ENCODE measurements around the gene COQ8B. TPM values are rescaled to one million over a fixed set of nuclear protein-coding genes. Genes with fewer than 3 reads are reported as not detected.

COQ8B gene
- total and polyA plus RNA-seq, 11 donors, result 18.2 to 49.7 (median 27.8) TPM

DNA sequence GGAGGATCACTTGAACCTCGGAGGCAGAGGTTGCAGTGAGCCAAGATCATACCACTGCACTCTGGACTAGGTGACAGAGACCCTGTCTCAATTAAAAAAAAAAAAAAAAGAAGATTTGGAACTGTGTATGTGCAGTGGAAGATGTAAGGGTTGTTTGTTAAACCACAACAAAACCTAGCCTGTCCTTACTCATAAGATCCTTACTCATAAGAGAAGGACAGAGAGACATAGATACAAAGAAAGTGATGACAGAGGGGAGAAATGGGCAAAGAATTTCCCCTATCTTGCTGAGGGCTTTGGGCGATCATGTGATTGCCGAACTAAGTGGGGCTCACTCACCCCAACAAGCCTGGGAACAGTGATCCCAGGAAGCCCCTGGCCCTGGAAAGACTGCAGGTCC, 8.2 kb upstream of the COQ8B start:
- WGBS, 4 donors, result 93 to 96% (median 95%) methylated on average over 3 of the region's 3 CpGs
- peaks cover 4 to 70% (median 63%) of the 10 kb centered on the region in 9 donors for H3K36me3 ChIP-seq
- intact Hi-C loops (cut with DNase I), result no loop called here
- H3K4me3 ChIP-seq, result no peak overlapping the region
- ATAC-seq (no peak), DNase-seq (peak in 1 of 5 donors; percentile 26)
- no peak for TF ChIP-seq POLR2A (IDR thresholded peaks at IDR 0.05)
- no peak for TF ChIP-seq CTCF (IDR thresholded peaks at IDR 0.05)
- peaks cover 0 to 3% (median 0%) of the 10 kb centered on the region in 12 donors for H3K9me3 ChIP-seq
- no peak overlapping the region for H3K27ac ChIP-seq
- no peaks in the 10 kb centered on the region for H3K27me3 ChIP-seq
- peaks cover 6 to 37% (median 26%) of the 10 kb centered on the region in 12 donors for H3K4me1 ChIP-seq

- no peak overlapping the region for H3K4me3 ChIP-seq
- 95 to 98% (median 96%) methylated on average over 4 of the region's 4 CpGs for WGBS, 4 donors
- no peaks in the 10 kb centered on the region for H3K27me3 ChIP-seq
- TF ChIP-seq CTCF (IDR thresholded peaks at IDR 0.05), result no peak
- no peak for TF ChIP-seq POLR2A (IDR thresholded peaks at IDR 0.05)
- H3K36me3 ChIP-seq, result peaks cover 4 to 64% (median 57%) of the 10 kb centered on the region in 9 donors
- peaks cover 0 to 3% (median 0%) of the 10 kb centered on the region in 12 donors for H3K9me3 ChIP-seq
- no peak for ATAC-seq
- no peak overlapping the region for H3K27ac ChIP-seq
- H3K4me1 ChIP-seq, result peaks cover 6 to 42% (median 31%) of the 10 kb centered on the region in 12 donors
- intact Hi-C loops (cut with DNase I), result no loop called here
- peak in 1 of 5 donors; percentile 32 for DNase-seq
Observed at GRCh38 chr19:40724315-40724714, 7.6 kb upstream of the COQ8B start.

DNA sequence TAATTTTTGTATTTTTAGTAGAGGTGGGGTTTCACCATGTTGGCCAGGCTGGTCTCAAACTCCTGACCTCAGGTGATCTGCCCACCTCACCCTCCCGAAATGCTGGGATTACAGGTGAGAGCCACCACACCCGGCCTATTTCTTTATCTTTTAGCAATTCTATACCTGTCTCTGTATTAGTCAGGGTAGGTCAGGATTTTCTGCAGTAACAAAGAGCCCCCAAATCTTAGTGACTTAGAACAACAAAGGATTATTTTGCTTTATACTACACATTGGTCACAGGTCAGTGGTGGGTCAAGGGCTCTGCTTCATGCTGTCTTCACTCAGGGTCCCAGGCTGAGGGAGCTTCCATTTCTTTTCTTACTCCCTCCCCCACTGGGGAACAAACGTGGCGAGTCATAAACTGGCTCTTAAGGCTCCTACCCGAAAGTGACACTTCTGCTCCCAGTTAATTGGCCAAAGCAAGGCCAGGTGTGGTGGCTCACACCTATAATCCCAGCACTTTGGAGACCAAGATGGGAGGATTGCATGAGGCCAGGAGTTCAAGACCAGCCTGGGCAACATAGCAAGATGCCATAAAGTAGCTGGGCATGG, 7.1 kb upstream of the COQ8B start:
- DNase-seq, result no peak
- no peak for TF ChIP-seq CTCF (IDR thresholded peaks at IDR 0.05)
- TF ChIP-seq POLR2A (IDR thresholded peaks at IDR 0.05), result no peak
- Histone ChIP-seq H3K36me3 (peaks cover 4 to 59% (median 52%) of the 10 kb centered on the region in 9 donors), H3K27me3 (no peaks in the 10 kb centered on the region), H3K4me3 (no peak overlapping the region), H3K27ac (no peak overlapping the region), H3K9me3 (peaks cover 0 to 3% (median 0%) of the 10 kb centered on the region in 12 donors), H3K4me1 (peaks cover 6 to 48% (median 36%) of the 10 kb centered on the region in 12 donors)
- WGBS, 4 donors, result 96 to 100% (median 97%) methylated on average over 5 of the region's 5 CpGs
- intact Hi-C loops (cut with DNase I), result no loop called here
- no peak for ATAC-seq

DNA sequence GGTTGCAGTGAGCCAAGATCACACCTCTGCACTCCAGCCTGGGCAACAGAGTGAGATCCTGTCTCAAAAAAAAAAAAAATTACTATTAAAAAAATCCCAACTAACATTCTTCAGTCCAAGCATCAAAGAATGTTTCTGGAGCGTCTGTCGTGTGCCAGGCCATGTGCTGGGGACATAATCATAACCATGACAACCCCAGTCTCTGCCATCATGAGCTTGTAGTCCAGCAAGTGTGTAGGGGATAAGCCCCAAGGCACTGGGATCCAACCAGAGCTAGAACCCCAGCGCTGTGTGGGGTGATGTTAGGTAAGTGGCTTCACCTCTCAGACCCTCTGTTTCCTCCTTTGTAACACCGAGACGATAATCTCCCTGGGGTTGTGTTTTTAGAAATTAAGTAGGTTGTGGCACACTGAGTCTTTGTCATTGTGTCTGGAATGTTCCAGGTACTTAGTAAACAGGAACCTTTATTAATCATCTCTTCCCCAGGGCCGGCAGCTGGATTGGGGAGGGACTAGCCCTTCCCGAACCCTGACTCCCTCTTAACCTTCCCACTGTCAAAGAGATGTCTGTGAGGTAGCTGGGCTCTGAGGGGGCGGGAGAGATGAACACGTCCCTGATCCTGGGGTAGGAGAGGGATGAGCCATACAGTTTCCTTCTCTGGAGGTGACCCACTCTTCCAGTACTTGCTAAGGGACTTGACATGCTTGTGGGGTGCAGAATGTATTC, 5.4 kb upstream of the COQ8B start:
- TF ChIP-seq POLR2A (IDR thresholded peaks at IDR 0.05), result no peak
- TF ChIP-seq CTCF (IDR thresholded peaks at IDR 0.05), result no peak
- no peak for ATAC-seq
- Histone ChIP-seq H3K4me1 (peaks cover 6 to 61% (median 42%) of the 10 kb centered on the region in 12 donors), H3K4me3 (peak overlapping the region in 4 of 12 donors; percentile 4 to 17 (median 14)), H3K27ac (peak overlapping the region in 10 of 12 donors; percentile 1 to 99 (median 40)), H3K36me3 (peaks cover 4 to 42% (median 36%) of the 10 kb centered on the region in 9 donors), H3K27me3 (no peaks in the 10 kb centered on the region), H3K9me3 (no peaks in the 10 kb centered on the region)
- 55 to 67% (median 64%) methylated on average over 9 of the region's 9 CpGs for WGBS, 4 donors
- intact Hi-C loops (cut with DNase I), result no loop called here
- peak in 1 of 5 donors; percentile 24 for DNase-seq

Measured in heart left ventricle (tissue), 16 donors.